Superior temporal gyrus (tissue), 1 donor: Measurements from ENCODE around the gene CFHR3.
"Not testable (repeated sequence)": the region's sequence is repeated elsewhere in the genome, so short reads cannot be mapped to it uniquely, and the experiment has no call there.

Source experiments
- DNase-seq: peaks from one replicate; pipeline ENCODE4 v3.0.0-alpha.2; 2016; ENCODE audit errors: extremely low spot score

The CFHR3 gene

DNA sequence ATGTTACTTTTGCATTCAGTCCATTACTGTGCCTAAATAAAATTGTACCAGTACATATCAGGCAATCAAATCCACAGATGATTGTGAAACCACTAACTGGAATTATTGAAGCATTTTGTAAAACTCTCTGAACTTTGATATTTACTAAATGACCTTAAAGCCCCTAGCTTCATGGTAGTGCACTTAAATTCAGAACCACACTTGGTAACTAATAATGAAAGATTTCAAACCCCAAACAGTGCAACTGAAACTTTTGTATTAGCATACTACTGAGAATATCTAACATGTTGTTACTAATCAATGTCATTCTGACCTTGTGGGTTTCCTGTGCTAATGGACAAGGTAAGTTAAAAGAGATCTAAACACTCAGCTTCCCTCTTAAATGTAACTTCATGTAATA, at the start of gene CFHR3:
Gene CFHR3 (plus strand): TSS at position 238 of the 400 bp plus-strand sequence. CDS start 47 bp downstream, at position 285.
- no peak for DNase-seq

DNA sequence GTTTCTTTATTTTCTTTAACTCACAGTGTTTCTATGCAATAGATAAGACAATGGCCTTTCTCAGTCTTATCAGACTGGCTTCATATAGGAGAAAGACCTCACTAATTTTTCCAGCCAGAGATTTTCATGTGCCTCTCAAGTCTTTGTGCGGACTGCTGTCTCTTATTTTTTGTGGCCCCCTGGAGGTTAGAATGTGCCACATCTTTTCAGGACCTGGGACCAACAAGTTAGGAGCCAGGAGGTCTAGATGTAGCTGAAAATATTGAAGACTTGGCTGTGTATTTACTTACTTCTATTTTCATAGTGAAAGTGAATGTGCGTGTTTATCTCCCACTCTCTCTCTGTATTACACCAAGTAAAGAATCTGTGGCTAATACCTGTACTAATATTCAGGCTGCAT, 42.1 kb upstream of the CFHR3 start:
- no peak for DNase-seq

DNA sequence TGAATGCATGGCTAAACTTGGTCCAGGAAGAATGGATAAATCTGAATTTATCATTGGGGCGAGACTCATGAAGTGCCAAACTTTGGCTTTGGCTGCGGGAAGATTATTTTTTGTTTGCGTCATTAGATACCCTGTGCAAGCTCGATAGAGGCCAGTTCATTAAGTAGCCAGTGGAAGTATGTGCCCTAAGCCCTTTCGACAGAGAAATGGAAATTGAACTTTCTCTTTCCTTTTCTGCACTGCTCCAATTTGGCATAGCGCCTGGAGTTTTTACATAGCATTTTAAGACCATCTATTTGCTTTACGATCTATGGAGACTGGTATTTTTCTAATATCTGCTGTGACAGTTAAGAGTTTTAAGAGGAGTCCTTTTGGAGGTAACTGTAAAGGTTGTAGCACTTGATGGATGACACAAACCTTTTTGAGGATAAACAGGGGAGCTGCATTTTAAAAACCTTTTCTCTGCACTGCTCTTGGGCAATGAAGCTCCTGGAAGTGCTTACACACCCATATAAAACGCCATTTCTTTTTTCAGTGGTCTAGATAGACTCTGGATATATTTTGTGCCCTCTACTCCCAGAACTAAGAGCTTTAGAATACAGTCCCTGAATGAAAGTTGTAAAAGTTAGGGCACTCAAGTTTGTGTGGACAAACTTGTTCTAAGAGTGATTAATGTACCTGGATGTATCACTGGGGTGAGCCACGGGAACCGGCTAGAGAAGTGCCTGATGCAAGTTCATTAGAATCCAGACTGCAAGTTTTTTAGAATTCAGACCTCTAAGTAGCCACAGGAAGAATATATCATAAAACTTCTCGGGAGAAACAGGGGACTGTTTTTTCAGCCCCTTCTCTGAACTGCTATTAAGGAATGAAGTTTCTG, 41.3 kb upstream of the CFHR3 start:
- DNase-seq = no peak

DNA sequence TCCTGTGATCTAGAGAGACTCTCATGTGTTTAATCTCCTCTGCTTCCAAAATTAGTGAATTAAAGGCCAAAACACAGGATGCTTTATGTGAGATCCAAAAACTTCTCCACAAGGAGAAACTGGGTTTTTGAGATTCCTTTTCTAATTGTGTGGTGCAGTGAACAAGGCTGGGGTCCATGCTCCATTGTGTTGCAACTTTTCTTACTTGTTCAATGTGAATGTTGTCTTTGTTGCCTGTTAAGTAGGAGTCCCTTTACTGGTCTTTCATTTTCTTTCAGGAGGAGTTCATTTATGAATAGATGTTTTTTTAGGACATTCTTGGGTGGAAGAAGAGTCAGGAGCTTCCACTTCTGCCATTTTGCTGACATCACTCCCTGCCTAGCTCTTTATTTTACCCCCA, 40.6 kb upstream of the CFHR3 start:
- no peak for DNase-seq

DNA sequence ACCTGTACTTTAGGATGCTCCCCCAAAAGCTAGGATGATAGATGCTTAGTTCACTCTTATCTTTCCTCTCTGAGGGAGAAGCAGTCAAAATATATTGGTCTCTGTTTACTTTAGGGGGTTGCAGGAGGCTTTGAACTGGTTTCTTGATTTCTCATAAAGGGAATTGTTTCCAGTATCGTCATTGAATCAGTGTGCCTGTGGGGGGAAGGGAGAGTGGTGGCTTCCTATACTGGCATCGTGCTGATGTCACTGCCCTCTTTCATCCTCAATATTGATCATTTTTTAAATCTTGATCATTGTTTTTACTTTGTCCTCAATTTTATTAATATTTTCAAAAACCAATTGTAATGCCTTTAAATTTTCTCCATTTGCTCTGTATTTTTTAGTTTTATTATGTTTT, 40.2 kb upstream of the CFHR3 start:
- no peak for DNase-seq

DNA sequence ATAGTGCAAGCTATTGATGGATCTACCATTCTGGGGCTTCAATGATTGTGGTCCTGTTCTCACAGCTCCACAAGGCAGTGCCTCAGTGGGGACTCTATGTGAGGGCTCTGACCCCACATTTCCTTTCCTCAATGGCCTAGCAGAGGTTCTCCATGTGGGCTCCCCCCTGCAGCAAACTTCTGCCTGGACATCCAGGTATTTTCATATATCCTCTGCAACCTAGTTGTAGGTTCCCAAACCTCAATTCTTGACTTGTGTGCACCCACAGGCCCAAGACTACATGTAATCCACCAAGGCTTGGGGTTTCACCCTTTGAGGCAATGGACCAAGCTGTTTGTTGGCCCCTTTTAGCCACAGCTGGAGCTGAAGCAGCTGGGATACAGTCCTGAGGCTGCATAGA, 35.9 kb upstream of the CFHR3 start:
- DNase-seq = no peak

DNA sequence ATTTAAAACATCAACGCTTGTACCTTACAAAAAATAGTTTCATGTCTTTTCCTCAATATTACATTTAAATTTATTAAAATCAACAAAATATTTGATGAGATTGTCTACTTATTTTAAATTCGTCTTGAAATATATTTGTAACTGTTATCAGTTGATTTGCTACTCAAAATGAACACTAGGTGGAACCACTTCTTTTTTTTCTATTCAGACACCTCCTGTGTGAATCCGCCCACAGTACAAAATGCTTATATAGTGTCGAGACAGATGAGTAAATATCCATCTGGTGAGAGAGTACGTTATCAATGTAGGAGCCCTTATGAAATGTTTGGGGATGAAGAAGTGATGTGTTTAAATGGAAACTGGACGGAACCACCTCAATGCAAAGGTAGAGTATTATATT, 31.4 kb upstream of the CFHR3 start:
- DNase-seq = not testable (repeated sequence)

DNA sequence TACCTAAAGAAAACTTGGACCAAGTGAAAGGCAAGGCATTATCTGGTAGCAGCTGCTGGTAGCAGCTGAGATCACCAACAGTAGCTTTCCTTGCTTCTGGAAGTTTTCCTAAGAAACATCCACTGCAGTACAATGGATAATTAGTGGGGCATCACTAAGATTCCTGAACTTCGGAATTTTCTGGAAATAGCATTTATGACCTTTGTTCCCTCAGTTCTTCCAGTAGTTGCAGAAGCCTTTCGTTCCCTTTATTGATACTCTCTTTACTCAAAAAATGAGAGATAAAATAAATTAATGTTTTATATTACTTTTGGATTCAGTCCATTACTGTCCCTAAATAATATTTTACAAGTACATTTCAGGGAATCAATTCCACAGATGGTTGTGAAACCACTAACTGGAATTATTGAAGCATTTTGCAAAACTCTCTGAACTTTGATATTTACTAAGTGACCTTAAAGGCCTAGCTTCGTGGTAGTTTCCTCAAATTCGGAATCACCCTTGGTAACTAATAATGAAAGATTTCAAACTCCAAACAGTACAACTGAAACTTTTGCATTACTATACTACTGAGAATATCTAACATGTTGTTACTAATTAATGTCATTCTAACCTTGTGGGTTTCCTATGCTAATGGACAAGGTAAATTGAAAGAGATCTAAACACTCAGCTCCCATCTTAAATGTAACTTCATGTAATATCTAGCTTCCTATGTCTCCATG, 9.5 kb upstream of the CFHR3 start:
- not testable (repeated sequence) for DNase-seq

DNA sequence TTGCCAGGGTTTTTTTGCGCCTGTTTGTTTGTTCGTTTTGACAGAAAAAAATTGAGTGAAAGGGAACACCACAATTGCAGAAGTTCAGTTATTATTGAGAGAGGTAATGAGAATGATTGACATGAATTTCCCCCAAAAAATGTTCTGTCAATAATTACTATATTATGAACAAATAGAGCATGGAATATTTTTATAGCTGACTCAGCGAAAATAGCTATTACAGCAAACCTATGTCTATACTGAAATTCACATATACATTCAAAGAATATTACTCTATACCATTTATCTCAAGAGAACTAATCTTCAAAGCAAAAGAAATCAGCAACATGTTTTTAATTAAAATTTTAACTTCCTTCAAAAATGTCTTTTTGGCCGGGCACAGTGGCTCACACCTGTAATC, 4.8 kb upstream of the CFHR3 start:
- not testable (repeated sequence) for DNase-seq

DNA sequence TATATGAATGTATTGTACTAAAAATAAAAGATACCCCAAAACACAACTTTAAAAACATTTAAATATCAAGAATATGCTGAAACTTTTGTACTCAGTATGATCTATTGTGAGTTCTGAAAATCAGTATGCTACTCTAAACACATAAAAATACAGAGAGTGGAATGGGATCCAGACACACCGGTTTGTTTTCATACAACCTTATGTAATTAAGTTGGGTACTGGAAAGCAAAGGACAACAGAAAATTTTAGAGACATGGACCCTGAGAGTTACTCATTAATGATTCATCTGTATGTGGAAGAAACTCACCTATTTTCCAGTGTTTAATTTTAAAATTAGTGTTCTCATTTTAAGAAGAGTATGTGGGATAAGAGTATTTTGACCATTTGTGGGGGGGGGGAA, 927 bp upstream of the CFHR3 start:
- DNase-seq = no peak

DNA sequence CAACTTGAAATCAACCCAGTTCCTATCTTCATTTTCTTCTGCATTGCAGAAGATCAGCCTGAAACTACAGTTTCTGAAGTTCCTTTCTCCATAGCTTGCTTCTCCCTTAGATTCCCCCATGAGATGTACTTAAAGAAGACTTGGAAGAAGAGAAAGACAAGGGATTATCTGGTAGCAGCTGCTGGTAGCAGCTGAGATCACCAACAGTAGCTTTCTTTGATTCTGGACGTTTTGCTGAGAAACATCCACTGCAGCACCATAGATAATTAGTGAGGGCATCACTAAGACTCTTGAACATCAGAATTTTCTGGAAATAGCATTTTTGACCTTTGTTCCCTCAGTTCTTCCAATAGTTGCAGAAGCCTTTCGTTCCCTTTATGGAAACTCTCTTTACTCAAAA, 465 bp upstream of the CFHR3 start:
- DNase-seq = no peak

DNA sequence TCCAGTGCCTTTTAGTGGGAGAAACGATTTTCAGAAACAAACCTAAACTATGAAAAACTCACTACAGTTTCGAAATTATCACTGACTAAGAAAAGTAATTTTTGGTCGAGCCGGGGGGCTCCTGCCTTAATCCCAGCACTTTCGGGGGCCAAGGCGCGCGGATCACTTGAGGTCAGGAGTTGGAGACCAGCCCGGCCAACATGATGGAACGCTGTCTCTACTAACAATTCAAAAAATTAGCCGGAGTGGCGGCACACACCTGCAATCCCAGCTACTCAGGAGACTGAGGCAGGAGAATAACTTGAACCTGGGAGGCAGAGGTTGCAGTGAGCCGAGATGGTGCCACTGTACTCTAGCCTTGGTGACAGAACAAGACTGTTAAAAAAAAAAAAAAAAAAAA, 3.0 kb downstream of the CFHR3 start:
- DNase-seq = no peak

DNA sequence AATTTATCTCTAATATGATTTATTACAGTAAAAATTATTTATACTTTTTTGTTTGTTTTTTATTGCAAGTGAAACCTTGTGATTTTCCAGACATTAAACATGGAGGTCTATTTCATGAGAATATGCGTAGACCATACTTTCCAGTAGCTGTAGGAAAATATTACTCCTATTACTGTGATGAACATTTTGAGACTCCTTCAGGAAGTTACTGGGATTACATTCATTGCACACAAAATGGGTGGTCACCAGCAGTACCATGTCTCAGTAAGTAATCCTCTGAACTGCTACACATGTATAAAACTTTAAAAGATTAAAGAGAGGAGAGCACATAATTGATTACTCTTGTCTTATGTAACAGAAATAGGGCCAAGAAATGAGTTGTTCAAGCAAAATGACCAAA, 4.5 kb downstream of the CFHR3 start:
- DNase-seq = no peak

DNA sequence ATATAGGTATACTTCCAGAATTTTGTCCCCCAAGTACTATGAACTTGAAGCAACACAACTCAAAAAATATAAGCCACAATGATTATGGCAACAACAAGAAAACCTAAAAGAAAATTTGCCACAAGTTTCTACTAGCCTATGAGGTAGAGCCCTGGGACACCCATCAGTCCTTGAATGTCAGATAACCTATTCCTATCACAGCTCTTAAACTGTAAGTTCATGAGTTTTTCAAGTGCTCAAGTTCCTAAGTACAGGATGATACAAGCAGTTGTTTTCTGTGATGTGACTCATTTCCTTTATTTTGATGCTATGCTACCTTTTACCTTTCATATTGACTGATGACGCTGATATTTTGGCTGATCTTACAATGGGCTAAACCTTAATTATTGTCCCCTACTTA, 16.6 kb downstream of the CFHR3 start:
- DNase-seq = not testable (repeated sequence)

DNA sequence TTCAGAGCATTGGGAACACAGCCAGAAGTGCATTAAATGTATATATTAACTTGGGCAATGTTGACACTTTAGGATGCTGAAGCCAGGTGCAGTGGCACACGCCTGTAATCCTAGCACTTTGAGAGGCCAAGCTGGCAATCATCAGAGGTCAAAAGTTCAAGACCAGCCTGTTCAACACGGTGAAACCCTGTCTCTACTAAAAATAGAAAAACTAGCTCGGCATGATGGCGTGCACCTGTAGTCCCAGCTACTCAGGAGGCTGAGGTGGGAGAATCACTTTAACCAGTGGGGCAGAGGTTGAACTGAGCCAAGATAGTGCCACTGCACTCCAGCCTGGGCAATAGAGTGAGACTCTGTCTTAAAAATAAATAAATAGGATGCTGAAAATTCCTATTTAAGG, 19.5 kb downstream of the CFHR3 start:
- DNase-seq = not testable (repeated sequence)

DNA sequence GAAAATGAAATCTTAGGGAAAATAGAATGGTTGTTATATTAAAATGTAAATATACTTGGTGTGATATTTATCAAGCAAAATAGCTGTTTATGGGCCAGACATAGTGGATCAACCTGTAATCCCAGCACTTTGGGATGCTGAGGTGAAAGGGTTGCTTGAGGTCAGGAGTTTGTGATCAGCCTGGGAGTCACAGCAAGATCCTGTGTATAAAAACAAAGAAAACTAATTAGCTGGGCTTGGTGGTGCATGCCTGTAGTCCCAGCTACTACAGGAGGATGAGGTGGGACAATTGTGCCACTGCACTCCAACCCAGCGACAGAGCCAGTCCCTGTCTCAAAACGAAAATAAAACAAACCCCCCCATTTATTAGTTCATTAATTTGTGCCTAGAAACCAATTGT, 23.3 kb downstream of the CFHR3 start:
- DNase-seq = no peak

DNA sequence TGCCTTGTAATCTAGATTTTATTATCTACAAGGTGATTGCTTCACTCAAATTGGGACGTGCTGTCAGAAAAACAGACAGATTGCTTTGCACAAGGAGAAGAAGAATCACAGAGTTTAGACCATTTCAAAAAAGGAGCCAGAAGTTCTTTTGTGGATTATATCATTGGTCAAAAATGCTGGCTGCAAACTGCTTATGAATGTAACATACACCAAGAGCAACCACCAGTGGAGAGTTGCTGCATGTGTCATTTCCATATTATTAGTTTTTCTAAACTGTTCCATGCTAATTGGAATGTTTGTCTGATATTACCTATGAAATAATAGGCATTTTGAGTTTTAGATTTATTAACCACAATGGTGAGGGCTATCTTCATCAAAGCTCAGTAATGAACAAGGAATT, 27.3 kb downstream of the CFHR3 start:
- DNase-seq = not testable (repeated sequence)

DNA sequence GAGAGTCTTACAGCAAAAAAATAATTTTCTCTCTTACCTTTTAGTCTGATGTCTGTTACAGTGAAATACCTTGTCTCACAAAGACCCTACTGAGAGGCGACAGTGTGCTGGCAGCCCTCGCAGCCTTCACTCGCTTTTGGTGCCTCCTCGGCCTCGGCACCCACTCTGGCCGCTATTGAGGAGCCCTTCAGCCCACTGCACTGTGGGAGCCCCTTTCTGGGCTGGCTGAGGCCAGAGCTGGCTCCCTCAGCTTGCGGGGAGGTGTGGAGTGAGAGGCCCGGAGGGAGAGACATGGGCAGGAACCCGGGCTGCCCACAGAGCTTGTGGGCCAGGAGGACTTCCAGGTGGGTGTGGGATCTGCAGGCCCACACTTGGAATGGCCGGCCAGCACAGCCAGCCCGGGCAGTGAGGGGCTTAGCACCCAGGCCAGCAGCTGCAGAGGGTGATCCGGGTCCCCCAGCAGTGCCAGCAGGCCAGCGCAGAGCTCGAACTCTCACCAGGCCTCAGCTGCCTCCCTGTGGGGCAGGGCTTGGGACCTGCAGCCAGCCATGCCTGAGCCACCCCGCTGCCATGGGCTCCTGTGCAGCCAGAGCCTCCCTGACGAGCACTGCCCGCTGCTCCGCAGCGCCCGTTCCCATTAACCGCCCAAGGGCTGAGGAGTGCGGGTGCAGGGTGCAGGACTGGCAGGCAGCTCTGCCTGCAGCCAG, 34.0 kb downstream of the CFHR3 start:
- DNase-seq = no peak

DNA sequence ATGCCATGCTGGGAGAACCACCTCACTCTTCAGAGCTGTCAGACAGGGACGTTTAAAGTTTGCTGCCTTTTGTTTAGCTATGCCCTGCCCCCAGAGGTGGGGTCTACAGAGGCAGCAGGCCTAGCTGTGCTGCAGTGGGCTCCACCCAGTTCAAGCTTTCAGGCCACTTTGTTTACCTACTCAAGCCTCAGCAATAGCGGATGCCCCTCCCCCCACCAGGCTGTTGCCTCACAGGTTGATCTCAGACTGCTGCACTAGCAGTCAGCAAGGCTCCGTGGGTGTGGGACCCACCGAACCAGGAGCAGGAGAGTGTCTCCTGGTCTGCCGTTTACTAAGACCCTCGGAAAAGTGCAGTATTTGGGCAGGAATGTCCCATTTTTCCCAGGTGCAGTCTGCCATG, 42.8 kb downstream of the CFHR3 start:
- DNase-seq = not testable (repeated sequence)

DNA sequence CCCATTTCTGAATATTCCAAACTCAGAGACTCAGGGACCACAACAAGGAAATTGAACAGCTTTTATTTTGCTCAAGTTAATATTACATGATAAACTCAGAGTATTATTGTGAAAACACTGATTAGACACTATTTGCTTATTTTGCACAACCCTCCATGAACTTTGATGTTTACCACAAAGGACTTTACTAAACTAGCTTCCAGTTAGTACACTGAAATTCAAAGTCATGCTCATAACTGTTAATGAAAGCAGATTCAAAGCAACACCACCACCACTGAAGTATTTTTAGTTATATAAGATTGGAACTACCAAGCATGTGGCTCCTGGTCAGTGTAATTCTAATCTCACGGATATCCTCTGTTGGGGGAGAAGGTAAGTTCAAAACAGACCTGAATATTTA, 44.9 kb downstream of the CFHR3 start, which contains the start of gene CFHR1:
Gene CFHR1 (plus strand): TSS at position 201 of the 400 bp plus-strand sequence. CDS start 114 bp downstream, at position 315.
- not testable (repeated sequence) for DNase-seq

DNA sequence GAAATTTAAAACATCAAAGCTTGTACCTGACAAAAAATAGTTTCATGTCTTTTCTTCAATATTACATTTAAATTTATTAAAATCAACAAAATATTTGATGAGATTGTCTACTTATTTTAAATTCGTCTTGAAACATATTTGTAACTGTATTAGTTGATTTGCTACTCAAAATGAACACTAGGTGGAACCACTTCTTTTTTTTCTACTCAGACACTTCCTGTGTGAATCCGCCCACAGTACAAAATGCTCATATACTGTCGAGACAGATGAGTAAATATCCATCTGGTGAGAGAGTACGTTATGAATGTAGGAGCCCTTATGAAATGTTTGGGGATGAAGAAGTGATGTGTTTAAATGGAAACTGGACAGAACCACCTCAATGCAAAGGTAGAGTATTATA, 53.2 kb downstream of the CFHR3 start:
- peak; percentile 56 for DNase-seq
